Activated CD8-positive, alpha-beta memory T cell treated with anti-CD3 and anti-CD28 coated beads, Interleukin-2, amount 50 U/mL, for 24 hours (primary cell): Measurements from ENCODE around the gene HOXD11.

Experiments
- DNase-seq: peaks from one replicate; pipeline ENCODE4 v3.0.0-alpha.2; 2020; ENCODE audit errors: extremely low read depth

The HOXD11 gene

DNA sequence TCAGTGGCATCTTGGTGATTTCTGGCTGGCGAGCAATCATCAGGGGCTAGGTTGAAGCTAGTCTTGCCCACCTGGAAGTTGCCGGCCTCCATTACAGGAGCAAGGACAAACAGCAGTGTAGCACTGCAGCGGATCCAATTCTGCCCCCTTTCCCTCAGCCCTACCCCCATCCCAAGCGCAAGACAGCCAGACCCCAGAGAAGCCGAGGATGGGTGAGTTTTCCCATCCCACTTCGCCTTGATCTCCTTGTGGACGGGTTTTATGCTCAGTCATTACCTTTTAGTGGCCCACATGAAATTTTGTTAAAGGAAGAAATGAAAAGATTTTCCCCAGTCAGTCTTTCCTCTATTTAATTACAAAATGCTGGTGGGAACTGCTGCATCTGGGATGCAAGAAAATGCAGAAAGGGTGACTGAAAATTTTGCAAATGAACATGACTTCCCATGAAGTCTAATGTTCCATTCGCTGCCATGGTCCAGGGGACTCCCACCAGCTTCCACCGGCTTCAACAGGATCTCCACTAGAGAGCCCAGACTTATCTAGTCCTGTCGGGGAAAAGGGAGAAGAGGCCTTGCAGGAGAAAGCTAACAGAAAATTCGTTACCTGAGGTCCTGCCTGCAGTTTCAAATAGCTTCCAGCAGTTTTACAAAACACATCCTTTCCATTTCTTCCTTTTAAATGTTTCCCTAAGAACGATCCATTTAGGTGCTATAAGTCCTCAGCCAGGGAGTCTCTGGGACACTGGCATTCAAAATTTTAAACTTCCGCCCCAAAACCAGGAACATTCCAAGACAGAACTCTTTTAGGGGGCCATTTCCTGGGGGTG, 13.5 kb downstream of the HOXD11 start:
- no peak for DNase-seq

- no peak for DNase-seq
Measured at GRCh38 chr2:176121190-176122051, 14.3 kb downstream of the HOXD11 start.

DNA sequence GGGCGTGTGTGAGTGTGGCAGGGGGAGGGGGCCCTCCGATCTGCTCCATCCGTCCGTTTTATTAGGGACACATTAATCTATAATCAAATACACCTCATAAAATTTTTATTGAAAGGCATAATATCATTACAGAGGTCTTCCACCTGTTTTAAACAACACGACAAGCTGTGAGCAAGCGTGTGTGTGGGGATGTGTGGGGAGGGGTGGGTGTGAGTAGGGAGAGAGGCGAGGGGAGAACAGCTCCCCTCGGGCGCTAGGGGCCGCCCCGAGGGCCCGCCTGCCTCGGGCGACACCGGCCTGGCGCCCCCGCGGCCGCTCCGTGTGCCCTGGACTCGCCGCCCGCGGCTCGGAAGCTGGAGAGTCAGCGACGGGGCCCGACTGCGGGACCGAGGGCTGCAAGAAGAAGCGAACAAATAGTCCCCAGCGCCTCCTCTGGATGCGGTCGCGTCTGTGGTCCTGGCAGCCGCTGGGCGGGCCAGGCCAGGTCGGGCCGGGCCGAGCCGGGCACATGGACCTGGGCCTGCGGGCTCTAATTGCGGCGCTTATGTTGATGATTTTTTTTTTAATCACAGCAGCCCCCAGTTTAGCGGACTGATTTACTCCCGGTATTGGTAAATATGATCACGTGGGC, 15.1 kb downstream of the HOXD11 start:
- DNase-seq, result no peak

GRCh38 chr2:176122683-176123410, 15.8 kb downstream of the HOXD11 start, which contains the start of gene HOXD9:
TSS of gene HOXD9 (plus strand) at chr2:176122719. CDS start at chr2:176122769, 50 bp downstream.
- no peak for DNase-seq

- no peak for DNase-seq
Measured at GRCh38 chr2:176123411-176124109, 16.5 kb downstream of the HOXD11 start.

- DNase-seq, result no peak
Measured at GRCh38 chr2:176124110-176124946, 17.2 kb downstream of the HOXD11 start.

DNA sequence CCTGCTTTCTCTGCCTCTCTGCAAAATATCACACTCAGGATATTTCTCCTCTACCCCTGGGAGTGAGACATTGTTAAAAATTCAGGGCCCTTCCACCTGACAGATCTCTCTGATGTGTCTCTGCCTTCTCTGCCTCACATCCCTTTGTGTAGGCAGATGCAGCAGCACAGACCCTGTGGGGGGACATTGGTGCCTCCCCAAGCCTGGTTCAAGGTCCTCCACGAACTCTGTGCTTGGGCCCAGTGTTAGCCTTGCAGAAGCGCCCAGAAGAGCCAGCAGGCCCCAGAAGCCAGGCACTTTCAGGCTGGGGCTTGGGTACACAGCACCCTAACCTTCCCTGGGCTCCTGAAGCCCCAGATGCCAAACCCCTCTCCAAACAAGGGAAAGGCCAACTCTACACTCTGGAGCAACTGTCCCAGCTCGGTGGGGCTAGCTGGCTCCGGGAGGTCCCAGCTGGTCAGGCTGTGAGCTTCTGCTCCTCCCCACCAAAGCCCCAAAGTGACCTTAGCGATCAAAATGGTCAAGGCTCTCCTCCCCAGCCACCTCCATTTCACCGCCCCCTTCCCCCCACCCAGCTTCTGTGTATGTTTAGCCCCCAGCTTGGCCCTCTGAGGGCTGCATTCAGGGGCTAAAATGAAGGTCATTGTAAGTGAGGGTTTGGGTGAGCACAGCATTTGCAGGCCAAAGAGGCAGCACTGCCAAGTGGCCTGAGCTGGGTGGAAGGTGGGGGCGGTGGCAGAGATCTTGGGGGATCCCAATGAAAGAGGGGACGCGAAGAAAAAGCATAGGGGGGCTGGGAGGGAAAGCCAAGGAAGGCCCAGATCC, 18.1 kb downstream of the HOXD11 start:
- DNase-seq, result no peak

- no peak for DNase-seq
Measured at GRCh38 chr2:176125772-176126054, 18.6 kb downstream of the HOXD11 start.

- no peak for DNase-seq
Measured at GRCh38 chr2:176126929-176127773, 20.1 kb downstream of the HOXD11 start.

DNA sequence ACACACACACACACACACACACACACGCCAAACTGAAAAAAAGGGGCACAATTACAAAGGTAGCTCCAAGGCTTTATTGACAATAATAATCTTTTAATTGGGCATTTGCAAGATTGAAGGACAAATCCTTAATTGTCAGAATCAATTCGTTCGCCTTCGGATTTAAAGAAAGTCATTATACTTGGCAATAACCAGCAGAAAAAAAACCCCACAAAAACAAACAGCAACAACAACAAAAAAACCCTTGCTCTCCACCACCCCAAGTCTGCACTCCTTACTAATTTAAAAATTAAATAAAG, 20.6 kb downstream of the HOXD11 start:
- DNase-seq, result no peak

DNA sequence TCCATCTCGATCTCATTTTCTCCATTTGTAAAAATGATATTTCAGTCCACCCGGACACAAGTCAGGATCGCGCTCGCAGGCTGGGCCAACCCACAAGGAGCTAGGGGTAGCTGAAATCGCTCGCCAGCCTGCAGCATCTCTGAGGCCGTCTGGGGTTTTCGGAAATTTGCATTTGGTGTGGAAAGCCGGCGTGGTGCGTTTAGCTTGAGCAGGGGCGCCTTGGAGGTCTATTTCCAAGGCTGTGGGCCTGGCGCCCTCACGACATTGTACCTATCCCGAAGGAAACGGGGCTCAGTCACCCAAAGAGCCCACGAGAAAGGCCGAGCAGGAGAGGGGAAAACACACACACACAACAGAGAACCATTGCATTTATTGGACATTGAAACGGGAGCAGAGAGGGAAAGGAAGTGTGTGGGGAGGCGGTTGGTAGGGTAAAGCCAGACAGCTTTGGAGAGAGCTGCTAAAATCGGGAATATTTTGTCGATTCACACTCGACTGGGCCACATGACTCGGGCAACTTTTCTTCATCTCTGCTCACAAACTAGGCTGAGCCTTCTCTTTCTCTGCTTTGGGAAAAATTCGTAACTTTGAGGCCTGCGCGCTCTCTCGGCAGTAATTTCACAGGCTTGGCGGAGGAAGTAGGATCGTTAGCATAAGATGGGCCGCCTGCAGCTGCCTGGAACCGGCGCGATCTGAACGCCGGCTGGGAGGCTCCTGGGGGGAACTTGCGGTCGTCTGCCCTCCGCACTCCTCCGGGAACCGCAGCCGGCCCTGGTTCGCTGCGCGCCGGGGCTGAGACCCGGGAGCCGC, 21.3 kb downstream of the HOXD11 start:
- DNase-seq, result no peak

- DNase-seq, result no peak
Measured at GRCh38 chr2:176128982-176129796, 22.1 kb downstream of the HOXD11 start, which contains the start of gene HOXD8. TSS of gene HOXD8 (plus strand) at chr2:176129705. CDS start at chr2:176130367, 662 bp downstream.

- no peak for DNase-seq
Measured at GRCh38 chr2:176129813-176130146, 22.7 kb downstream of the HOXD11 start.

DNA sequence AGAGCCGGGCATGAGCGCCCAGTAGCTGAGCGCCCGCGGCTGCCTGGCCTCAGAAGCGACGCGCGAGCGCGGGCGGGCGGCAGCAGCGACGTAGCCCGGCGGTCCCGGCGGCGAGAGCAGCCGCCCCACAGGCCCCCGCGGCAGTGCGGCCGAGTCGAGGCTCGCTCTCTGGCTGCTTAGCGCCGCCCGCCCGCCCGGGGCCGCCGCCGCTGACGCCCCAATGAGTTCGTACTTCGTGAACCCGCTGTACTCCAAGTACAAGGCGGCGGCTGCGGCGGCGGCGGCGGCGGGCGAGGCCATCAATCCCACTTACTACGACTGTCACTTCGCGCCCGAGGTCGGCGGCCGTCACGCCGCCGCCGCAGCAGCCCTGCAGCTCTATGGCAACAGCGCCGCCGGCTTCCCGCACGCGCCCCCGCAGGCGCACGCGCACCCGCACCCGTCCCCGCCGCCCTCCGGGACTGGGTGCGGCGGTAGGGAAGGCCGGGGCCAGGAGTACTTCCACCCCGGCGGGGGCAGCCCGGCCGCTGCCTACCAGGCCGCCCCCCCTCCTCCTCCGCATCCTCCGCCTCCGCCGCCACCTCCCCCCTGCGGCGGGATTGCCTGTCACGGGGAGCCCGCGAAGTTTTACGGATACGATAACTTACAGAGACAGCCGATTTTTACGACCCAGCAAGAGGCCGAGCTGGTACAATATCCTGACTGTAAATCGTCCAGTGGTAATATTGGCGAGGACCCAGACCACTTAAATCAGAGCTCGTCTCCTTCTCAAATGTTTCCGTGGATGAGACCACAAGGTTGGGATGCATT, 23.3 kb downstream of the HOXD11 start:
- no peak for DNase-seq

DNA sequence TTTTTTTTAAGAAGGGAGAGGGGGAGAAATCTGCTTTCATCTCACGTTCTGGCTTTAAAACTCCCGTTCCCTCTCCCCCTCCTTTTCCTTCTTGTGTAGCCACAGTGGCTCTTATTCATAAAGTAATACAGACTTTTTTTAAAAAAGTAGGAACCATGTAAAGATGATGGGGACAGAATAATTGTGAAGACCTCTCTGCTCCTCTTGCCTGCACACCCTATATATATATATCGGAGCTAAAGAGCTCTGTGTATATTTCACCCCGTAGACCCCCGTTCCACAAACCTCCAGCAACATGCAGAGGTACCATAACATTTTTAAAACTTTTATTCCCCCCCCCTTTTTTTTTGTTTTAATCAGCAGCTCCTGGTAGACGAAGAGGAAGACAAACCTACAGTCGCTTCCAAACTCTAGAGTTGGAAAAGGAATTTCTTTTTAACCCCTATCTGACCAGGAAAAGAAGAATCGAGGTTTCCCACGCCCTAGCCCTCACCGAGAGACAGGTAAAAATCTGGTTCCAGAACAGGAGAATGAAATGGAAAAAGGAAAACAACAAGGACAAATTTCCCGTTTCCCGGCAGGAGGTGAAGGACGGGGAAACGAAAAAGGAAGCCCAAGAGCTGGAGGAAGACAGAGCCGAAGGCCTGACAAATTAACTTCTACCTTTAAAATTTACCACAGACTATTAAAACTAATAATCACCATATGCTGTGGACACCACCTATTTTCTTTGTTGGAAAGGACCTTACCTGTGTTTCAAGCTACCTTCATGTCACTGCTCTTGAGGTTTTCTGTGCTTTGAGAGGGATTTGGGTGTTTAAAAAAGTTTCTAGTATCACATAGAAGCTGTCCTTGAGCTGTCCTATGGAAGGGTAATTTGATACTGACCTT, 24.1 kb downstream of the HOXD11 start:
- DNase-seq, result no peak
